Effector memory CD8-positive, alpha-beta T cell (primary cell): ENCODE measurements around the gene KCNK6.
A peak's percentile ranks its signal among the peaks of the same experiment; 100 is the strongest.
"Not testable (repeated sequence)": the region's sequence is repeated elsewhere in the genome, so short reads cannot be mapped to it uniquely, and the experiment has no call there.

Experiments
- ATAC-seq: fragments of 150-1000 bp; cut with Tn5 transposase; replicated peaks from 2 replicates; pipeline ENCODE4 v1.10.0; 2021; ENCODE audit warnings: mild to moderate bottlenecking, moderate library complexity
- DNase-seq, 3 experiments: peaks; one replicate each; pipeline ENCODE4 v3.0.0; 2021
- H3K27ac Mint-ChIP-seq, 2 donors: one replicate each; pipeline ENCODE4 v1.8.0; 2022; ENCODE audit warnings: mild to moderate bottlenecking in 2 of 2, mixed read lengths in 2 of 2, moderate library complexity in 2 of 2
- H3K27me3 Mint-ChIP-seq, 2 donors: one replicate each; pipeline ENCODE4 v1.8.0; 2022; ENCODE audit warnings: mixed read lengths in 2 of 2
- H3K36me3 Mint-ChIP-seq: one replicate; pipeline ENCODE4 v1.8.0; 2022; ENCODE audit warnings: mild to moderate bottlenecking, moderate library complexity, mixed read lengths; ENCODE audit not compliant: insufficient read depth
- H3K4me1 Mint-ChIP-seq, 2 donors: one replicate each; pipeline ENCODE4 v1.8.0; 2022; ENCODE audit warnings: low read depth in 2 of 2, mixed read lengths in 2 of 2
- H3K4me3 Mint-ChIP-seq, 2 donors: one replicate each; pipeline ENCODE4 v1.8.0; 2022; ENCODE audit warnings: mild to moderate bottlenecking in 2 of 2, mixed read lengths in 2 of 2, moderate library complexity in 2 of 2
- H3K9me3 Mint-ChIP-seq, 2 donors: one replicate each; pipeline ENCODE4 v1.8.0; 2022; ENCODE audit warnings: mixed read lengths in 2 of 2

Gene KCNK6

DNA sequence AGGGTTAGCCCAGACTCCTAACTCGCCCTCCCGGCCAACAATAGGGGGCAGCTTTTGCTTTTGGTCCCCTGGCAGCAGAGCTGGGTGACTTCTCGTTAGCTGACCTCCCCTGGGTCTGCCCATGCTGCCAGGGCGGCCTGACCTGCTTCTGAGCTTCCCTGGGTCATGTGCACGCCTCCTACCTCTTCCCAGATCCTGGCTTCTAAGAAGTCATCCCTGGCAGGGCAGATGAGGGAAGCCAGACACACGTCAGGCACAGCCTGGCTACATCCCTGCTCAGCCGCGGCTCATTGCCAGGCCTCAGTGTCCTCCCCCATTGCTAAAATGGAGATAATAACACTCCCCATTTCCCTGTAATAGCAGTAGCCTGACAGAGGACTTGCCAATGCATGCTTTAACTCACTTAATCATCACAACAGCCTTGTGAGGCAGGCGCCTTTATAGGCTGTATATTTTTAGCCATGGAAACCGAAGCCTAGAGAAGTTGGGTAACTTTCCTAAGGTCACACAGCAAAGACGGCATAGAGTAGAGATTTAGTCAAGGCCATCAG is 2.1 kb downstream of the KCNK6 start:
- Mint-ChIP-seq H3K27ac (peak overlapping the region in 1 of 2 donors; percentile 4), H3K4me1 (peaks cover 34% of the 10 kb centered on the region in 2 donors), H3K4me3 (peak overlapping the region; percentile 85 to 92), H3K27me3 (no peaks in the 10 kb centered on the region), H3K36me3 (peaks cover 14% of the 10 kb centered on the region), H3K9me3 (no peaks in the 10 kb centered on the region)
- DNase-seq (no peak), ATAC-seq (no peak)

- no peak overlapping the region for H3K27ac Mint-ChIP-seq
These were observed 3.6 kb downstream of the KCNK6 start for GRCh38 chr19:38323291-38323690.

DNA sequence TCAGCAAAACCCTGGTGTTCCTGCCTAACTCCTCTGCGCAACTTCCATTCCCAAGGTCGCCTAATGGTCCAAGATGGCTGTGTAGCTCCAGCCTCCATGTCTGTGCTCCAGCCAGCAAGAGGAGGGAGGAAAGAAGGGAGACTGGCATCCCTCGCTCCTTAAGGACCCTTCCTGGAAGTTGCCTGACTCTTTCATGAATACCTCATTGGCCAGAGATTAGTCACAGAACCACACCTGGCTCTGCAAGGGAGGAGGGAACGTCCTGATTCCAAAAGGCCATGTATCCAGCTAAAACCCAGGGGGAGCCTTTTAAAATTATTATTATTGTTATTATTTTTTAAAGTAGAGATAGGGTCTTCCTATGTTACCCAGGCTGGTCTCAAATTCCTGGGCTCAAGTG is 4.8 kb downstream of the KCNK6 start:
- H3K9me3 Mint-ChIP-seq: no peaks in the 10 kb centered on the region
- ATAC-seq (no peak), DNase-seq (no peak)
- H3K36me3 Mint-ChIP-seq: peaks cover 14% of the 10 kb centered on the region
- H3K27me3 Mint-ChIP-seq: no peaks in the 10 kb centered on the region
- H3K4me3 Mint-ChIP-seq: no peak overlapping the region
- H3K27ac Mint-ChIP-seq: no peak overlapping the region
- peaks cover 19 to 22% of the 10 kb centered on the region in 2 donors for H3K4me1 Mint-ChIP-seq

More at GRCh38 chr19:38323291-38323690, 3.6 kb downstream of the KCNK6 start:
- Mint-ChIP-seq H3K4me1 (peaks cover 25 to 26% of the 10 kb centered on the region in 2 donors), H3K9me3 (no peaks in the 10 kb centered on the region), H3K27me3 (no peaks in the 10 kb centered on the region), H3K36me3 (peaks cover 14% of the 10 kb centered on the region), H3K4me3 (no peak overlapping the region)
- ATAC-seq: no peak
- DNase-seq: no peak

GRCh38 chr19:38326591-38326990 is 6.9 kb downstream of the KCNK6 start:
- Mint-ChIP-seq H3K27ac (no peak overlapping the region), H3K4me1 (peaks cover 1 to 6% of the 10 kb centered on the region in 2 donors), H3K27me3 (no peaks in the 10 kb centered on the region), H3K9me3 (no peaks in the 10 kb centered on the region), H3K4me3 (no peak overlapping the region), H3K36me3 (peaks cover 12% of the 10 kb centered on the region)
- DNase-seq (no peak), ATAC-seq (no peak)

DNA sequence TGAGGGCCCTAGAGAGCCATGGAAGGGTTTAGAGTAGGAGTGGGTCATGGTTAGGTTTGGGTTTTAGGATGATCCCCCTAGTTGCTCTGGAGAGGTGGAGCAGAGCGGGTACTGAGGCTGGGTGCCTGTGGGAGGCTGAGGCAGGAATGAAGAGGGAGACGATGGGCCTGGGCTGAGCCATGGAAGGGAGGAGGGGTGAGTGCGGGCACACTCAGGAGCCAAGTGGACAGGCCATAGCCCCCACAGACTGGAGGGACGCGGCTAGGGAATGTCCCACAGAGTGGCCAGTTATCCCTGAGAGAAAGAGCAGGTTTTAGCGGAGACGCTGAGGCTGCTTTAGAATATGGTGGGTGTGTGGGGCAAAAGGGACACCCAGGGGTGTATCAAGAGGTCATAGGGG is 10.0 kb downstream of the KCNK6 start:
- no peak overlapping the region for H3K27ac Mint-ChIP-seq
- ATAC-seq (no peak), DNase-seq (no peak)
- no peak overlapping the region for H3K4me3 Mint-ChIP-seq
- H3K27me3 Mint-ChIP-seq: no peaks in the 10 kb centered on the region
- no peaks in the 10 kb centered on the region for H3K4me1 Mint-ChIP-seq
- H3K36me3 Mint-ChIP-seq: peaks cover 10% of the 10 kb centered on the region
- no peaks in the 10 kb centered on the region for H3K9me3 Mint-ChIP-seq

GRCh38 chr19:38331728-38332127 is 12.1 kb downstream of the KCNK6 start:
- no peak for ATAC-seq
- H3K36me3 Mint-ChIP-seq: peaks cover 9% of the 10 kb centered on the region
- no peak for DNase-seq
- H3K4me3 Mint-ChIP-seq: no peak overlapping the region
- no peak overlapping the region for H3K27ac Mint-ChIP-seq
- H3K27me3 Mint-ChIP-seq: no peaks in the 10 kb centered on the region
- peaks cover 4 to 9% of the 10 kb centered on the region in 2 donors for H3K4me1 Mint-ChIP-seq
- no peaks in the 10 kb centered on the region for H3K9me3 Mint-ChIP-seq

DNA sequence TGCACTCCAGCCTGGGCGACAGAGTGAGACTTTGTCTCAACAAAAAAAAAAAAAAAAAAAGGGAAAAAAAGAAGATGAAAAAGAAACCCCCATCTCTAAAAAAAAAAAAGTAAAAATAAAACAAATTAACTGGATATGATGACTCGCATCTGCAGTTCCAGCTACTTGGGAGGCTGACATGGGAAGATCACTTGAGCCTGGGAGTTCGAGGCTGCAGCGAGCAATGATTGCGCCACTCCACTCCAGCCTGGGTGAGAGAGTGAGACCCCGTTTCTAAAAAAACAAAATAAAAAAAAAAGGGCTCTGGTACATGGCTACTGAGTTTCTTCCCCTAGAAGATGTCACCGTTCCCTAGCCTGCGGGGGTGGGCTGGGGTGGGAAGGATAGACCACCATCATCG is 13.6 kb downstream of the KCNK6 start:
- no peaks in the 10 kb centered on the region for H3K27me3 Mint-ChIP-seq
- no peaks in the 10 kb centered on the region for H3K9me3 Mint-ChIP-seq
- H3K36me3 Mint-ChIP-seq: peaks cover 17% of the 10 kb centered on the region
- ATAC-seq (no peak), DNase-seq (no peak)
- H3K4me3 Mint-ChIP-seq: no peak overlapping the region
- peaks cover 11 to 14% of the 10 kb centered on the region in 2 donors for H3K4me1 Mint-ChIP-seq
- no peak overlapping the region for H3K27ac Mint-ChIP-seq

DNA sequence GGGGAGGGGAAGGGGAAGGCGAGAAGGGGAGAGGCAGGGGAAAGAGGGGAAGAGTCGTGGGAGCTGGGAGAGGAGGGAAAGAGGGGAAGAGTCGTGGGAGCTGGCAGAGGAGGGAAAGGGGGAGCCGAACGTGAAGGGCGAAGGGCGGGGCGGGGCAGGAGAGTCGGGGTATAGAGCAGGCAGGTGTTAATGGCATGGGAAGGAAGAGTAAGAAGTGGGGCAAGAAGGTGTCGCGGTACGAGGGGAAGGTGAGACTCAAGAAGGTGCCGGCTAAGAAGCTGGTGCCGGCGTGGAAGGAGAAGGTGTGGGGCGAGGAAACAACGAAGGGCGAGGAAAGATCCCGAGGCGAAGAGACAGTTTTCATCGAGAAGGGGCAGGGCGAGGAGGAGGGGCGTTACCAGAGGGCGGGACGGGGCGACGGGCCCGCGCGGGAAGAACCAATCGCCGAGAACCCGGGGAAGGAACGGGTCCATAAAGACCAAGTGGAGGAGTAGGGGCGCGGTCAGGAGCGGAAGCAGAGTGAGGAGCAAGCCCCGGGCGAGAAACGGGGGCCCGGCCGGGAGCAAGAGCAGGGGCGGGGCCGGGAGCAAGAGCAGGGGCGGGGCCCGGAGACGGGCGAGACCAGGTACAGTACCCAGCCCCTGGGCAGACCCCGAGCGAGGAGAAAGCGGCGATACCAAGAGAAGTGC is 16.4 kb downstream of the KCNK6 start:
- Mint-ChIP-seq H3K4me3 (peak overlapping the region; percentile 91 to 92), H3K9me3 (no peaks in the 10 kb centered on the region), H3K4me1 (peaks cover 16 to 18% of the 10 kb centered on the region in 2 donors), H3K36me3 (peaks cover 17% of the 10 kb centered on the region), H3K27ac (peak overlapping the region; percentile 87 to 96), H3K27me3 (no peaks in the 10 kb centered on the region)
- ATAC-seq: peak; percentile 69
- DNase-seq: peak; percentile 92 to 95 (median 92)

DNA sequence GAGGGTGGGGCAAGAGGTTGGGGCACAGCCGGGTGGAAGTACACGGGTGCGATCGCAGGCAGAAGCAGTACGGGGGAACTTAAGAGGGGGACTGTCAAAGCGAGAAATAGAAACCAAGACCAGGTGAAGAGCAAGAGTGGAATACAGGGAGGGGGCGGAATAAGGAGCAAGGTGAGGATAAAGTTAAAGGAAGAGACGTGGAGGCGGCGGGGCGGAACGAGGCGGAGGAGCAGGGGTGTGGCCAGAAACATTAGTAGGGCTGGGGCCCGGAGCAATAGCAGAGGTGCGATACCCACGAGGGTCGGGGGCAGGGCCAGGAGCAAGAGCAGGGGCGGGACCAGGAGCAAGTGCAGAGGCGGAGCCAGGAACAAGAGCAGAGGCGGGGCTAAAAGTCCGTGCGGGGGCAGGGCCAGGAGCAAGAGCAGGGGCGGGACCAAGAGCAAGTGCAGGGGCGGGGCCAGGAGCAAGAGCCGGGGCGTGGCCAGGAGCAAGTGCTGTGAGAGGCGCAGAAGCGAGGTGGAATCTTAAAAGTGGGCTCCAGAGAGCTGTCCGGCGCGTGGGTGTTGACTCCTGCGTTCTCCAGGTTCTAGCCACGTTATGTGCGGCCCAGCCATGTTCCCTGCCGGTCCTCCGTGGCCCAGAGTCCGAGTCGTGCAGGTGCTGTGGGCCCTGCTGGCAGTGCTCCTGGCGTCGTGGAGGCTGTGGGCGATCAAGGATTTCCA is 17.2 kb downstream of the KCNK6 start:
- ATAC-seq (peak; percentile 61), DNase-seq (peak; percentile 95 to 96 (median 95))
- Mint-ChIP-seq H3K4me1 (peaks cover 18 to 20% of the 10 kb centered on the region in 2 donors), H3K4me3 (peak overlapping the region; percentile 91 to 92), H3K27me3 (no peaks in the 10 kb centered on the region), H3K36me3 (peaks cover 20% of the 10 kb centered on the region), H3K27ac (peak overlapping the region; percentile 87 to 96), H3K9me3 (no peaks in the 10 kb centered on the region)

DNA sequence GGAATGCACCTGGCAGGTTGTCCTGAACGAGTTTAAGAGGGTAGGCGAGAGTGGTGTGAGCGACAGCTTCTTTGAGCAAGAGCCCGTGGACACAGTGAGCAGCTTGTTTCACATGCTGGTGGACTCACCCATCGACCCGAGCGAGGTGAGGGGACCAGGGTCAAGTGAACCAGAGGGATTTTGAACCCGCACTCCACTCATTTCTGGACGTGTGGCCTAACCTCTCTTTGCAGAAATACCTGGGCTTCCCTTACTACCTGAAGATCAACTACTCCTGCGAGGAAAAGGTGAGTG is 17.7 kb downstream of the KCNK6 start:
- H3K4me1 Mint-ChIP-seq: peaks cover 18 to 20% of the 10 kb centered on the region in 2 donors
- DNase-seq: no peak
- no peaks in the 10 kb centered on the region for H3K9me3 Mint-ChIP-seq
- peak overlapping the region; percentile 87 to 96 for H3K27ac Mint-ChIP-seq
- peak overlapping the region; percentile 91 to 92 for H3K4me3 Mint-ChIP-seq
- H3K27me3 Mint-ChIP-seq: no peaks in the 10 kb centered on the region
- peaks cover 20% of the 10 kb centered on the region for H3K36me3 Mint-ChIP-seq
- no peak for ATAC-seq

DNA sequence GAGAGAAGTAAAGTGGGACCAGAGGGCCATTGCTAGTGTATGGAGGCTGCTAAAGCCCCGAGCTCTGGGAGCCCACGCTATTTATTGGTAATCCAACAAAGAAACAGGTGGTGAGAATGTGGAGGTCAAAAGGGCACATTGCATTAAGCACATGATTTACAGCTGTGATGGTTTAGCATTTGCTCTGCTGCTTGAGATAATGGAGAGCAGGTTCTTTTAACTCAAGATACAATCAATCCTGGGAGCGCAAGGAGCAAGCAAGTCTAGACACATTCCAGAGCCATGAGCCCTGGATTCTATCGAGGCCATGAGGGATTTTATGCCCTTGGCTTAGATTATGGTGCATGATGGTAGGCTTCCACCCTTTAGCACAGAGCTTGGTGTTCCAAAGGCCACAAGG is 19.4 kb downstream of the KCNK6 start:
- Mint-ChIP-seq H3K36me3 (peaks cover 23% of the 10 kb centered on the region), H3K4me1 (peaks cover 20% of the 10 kb centered on the region in 2 donors)
- not testable (repeated sequence) for H3K4me3 Mint-ChIP-seq, H3K27ac Mint-ChIP-seq, H3K9me3 Mint-ChIP-seq, ATAC-seq, DNase-seq, H3K27me3 Mint-ChIP-seq

DNA sequence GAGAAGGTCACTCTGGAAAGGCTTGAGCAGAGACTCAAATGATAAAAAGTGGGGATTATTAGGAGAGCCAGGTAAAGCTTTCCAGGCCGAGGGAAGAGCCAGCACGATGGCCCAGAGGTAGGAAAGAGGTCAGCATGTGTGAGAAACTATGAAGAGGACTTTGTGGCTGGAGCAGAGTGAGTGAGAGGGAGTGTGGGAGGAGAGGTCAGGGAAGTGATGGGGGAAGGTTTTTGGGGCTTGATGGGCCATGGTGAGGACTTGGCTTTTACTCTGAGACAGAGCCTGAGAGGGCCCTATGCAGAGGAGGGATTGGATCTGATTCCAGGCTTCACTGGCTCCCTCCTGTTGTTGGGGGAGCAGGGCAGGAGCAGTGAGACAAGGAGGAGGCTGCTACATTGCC is 21.3 kb downstream of the KCNK6 start:
- H3K9me3 Mint-ChIP-seq: no peaks in the 10 kb centered on the region
- H3K4me1 Mint-ChIP-seq: peaks cover 19 to 20% of the 10 kb centered on the region in 2 donors
- peaks cover 18% of the 10 kb centered on the region for H3K36me3 Mint-ChIP-seq
- no peak overlapping the region for H3K4me3 Mint-ChIP-seq
- H3K27me3 Mint-ChIP-seq: no peaks in the 10 kb centered on the region
- ATAC-seq (no peak), DNase-seq (no peak)
- H3K27ac Mint-ChIP-seq: no peak overlapping the region

DNA sequence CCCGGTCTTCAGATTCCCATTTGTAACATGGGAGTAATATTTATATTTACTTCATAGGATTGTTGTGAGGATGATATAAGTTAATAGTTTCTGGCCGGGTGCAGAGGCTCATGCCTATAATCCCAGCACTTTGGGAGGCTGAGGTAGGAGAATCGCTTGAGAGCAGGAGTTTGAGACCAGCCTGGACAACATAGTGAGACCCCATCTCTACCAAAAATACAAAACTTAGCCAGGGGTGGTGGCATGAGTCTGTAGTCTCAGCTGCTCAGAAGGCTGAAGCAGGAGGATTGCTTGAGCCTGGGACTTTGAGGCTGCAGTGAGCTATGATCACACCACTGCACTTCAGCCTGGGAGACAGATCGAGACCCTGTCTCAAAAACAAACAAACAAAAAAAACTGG is 27.2 kb downstream of the KCNK6 start:
- no peaks in the 10 kb centered on the region for H3K27me3 Mint-ChIP-seq
- no peak overlapping the region for H3K4me3 Mint-ChIP-seq
- H3K27ac Mint-ChIP-seq: no peak overlapping the region
- H3K4me1 Mint-ChIP-seq: peaks cover 0 to 3% of the 10 kb centered on the region in 2 donors
- DNase-seq: no peak
- no peak for ATAC-seq
- H3K36me3 Mint-ChIP-seq: peaks cover 4% of the 10 kb centered on the region
- no peaks in the 10 kb centered on the region for H3K9me3 Mint-ChIP-seq

- no peaks in the 10 kb centered on the region for H3K36me3 Mint-ChIP-seq
- peaks cover 1 to 2% of the 10 kb centered on the region in 2 donors for H3K27me3 Mint-ChIP-seq
- H3K27ac Mint-ChIP-seq: no peak overlapping the region
- no peaks in the 10 kb centered on the region for H3K4me1 Mint-ChIP-seq
- H3K9me3 Mint-ChIP-seq: no peaks in the 10 kb centered on the region
- DNase-seq (no peak), ATAC-seq (no peak)
- H3K4me3 Mint-ChIP-seq: no peak overlapping the region
These were observed 31.2 kb downstream of the KCNK6 start for GRCh38 chr19:38350883-38351282.
